HepG2 (cell line): ENCODE results near the gene MED19. TPM values are rescaled to one million over a fixed set of nuclear protein-coding genes. Genes with fewer than 3 reads are reported as not detected.

Experiments
- ISL2 ChIP-seq: sonication (generic); formaldehyde crosslinking; IDR thresholded peaks from 2 replicates; pipeline ENCODE4 v1.5.0; 2020; ENCODE audit warnings: missing genetic modification reagents
- PAWR ChIP-seq: sonication (generic); formaldehyde crosslinking; IDR thresholded peaks from 2 replicates; pipeline ENCODE4 v1.4.0; 2020; ENCODE audit warnings: missing genetic modification reagents, mild to moderate bottlenecking, borderline replicate concordance
- PAX8 ChIP-seq: sonication (generic); formaldehyde crosslinking; IDR thresholded peaks from 2 replicates; pipeline ENCODE4 v1.8.0; 2022; ENCODE audit warnings: mild to moderate bottlenecking, missing genetic modification reagents, borderline replicate concordance
- RARA ChIP-seq: IDR thresholded peaks from 2 replicates; pipeline ENCODE4 v1.6.1; 2016; ENCODE audit warnings: missing genetic modification reagents, missing compliant biosample characterization
- SIX1 ChIP-seq: sonication (generic); formaldehyde crosslinking; IDR thresholded peaks from 2 replicates; pipeline ENCODE4 v1.4.0; 2020; ENCODE audit warnings: missing genetic modification reagents, borderline replicate concordance
- SOX13 ChIP-seq, 3 experiments: fragments of 450-650 bp in 1 of 3; sonication (generic) in 1 of 3; formaldehyde crosslinking in 1 of 3; IDR thresholded peaks in 2 of 3; conservative IDR thresholded peaks in 1 of 3; 2 replicates each; pipeline versions ENCODE4 v1.5.0 to v1.6.1; 2016 to 2020; ENCODE audit warnings: antibody characterized with exemption in 1 of 3, mild to moderate bottlenecking in 1 of 3, missing compliant biosample characterization in 1 of 3, missing genetic modification reagents in 1 of 3, moderate library complexity in 1 of 3
- SP4 ChIP-seq: sonication (generic); formaldehyde crosslinking; IDR thresholded peaks from 2 replicates; pipeline ENCODE4 v1.8.1; 2023; ENCODE audit warnings: mild to moderate bottlenecking, missing genetic modification reagents
- ZBTB4 ChIP-seq: sonication (generic); formaldehyde crosslinking; IDR thresholded peaks from 2 replicates; pipeline ENCODE4 v1.4.0; 2020; ENCODE audit warnings: missing genetic modification reagents, mild to moderate bottlenecking, borderline replicate concordance
- ZNF574 ChIP-seq: sonication (generic); formaldehyde crosslinking; IDR thresholded peaks from 2 replicates; pipeline ENCODE4 v1.4.0; 2020; ENCODE audit warnings: missing genetic modification reagents
- ZNF709 ChIP-seq: sonication (generic); formaldehyde crosslinking; IDR thresholded peaks from 2 replicates; pipeline ENCODE4 v1.5.0; 2020; ENCODE audit warnings: mild to moderate bottlenecking, missing genetic modification reagents
- ZSCAN21 ChIP-seq: sonication (generic); formaldehyde crosslinking; IDR thresholded peaks from 2 replicates; pipeline ENCODE4 v1.8.0; 2022; ENCODE audit warnings: mild to moderate bottlenecking, missing genetic modification reagents, moderate library complexity, borderline replicate concordance
- polyA plus RNA-seq, 8 experiments: library from polyadenylated mRNA; depleted of rRNA in 3 of 8; stranded (reverse) in 7 of 8; unstranded in 1 of 8; fragments of >200 nt; fragmentation: Illumina TruSeq in 4 of 8; extraction: Trizol in 4 of 8; gene quantifications; 2 replicates each; pipeline versions ENCODE4 v1.2.1 to v1.2.3, GENCODE V29; 2011 to 2016; ENCODE audit warnings: low read depth in 4 of 8, missing spikeins in 1 of 8, mixed read lengths in 1 of 8; ENCODE audit not compliant: insufficient read depth in 1 of 8
- total RNA-seq, 5 experiments: library from RNA; depleted of rRNA; stranded (reverse); fragments of >200 nt; fragmentation: Illumina TruSeq; extraction: Trizol; gene quantifications; 2 replicates each; pipeline ENCODE4 v1.2.3, GENCODE V29; 2016; ENCODE audit warnings: low read depth in 1 of 5
- TF ChIP-seq, protein P1 (sequence below): sonication (generic); formaldehyde crosslinking; IDR thresholded peaks from 2 replicates; pipeline ENCODE4 v1.5.0; 2020; ENCODE audit warnings: mild to moderate bottlenecking, missing genetic modification reagents
- TF ChIP-seq, protein P2 (sequence below): sonication (generic); formaldehyde crosslinking; IDR thresholded peaks from 2 replicates; pipeline ENCODE4 v1.4.0; 2020; ENCODE audit warnings: low read depth, mild to moderate bottlenecking, missing genetic modification reagents

MED19 gene
- total and polyA plus RNA-seq, 2 of the 13 experiments (the other 11 are each of a cell fraction or from before 2014, with no cell fraction given), result 12.9 to 13.8 TPM

DNA sequence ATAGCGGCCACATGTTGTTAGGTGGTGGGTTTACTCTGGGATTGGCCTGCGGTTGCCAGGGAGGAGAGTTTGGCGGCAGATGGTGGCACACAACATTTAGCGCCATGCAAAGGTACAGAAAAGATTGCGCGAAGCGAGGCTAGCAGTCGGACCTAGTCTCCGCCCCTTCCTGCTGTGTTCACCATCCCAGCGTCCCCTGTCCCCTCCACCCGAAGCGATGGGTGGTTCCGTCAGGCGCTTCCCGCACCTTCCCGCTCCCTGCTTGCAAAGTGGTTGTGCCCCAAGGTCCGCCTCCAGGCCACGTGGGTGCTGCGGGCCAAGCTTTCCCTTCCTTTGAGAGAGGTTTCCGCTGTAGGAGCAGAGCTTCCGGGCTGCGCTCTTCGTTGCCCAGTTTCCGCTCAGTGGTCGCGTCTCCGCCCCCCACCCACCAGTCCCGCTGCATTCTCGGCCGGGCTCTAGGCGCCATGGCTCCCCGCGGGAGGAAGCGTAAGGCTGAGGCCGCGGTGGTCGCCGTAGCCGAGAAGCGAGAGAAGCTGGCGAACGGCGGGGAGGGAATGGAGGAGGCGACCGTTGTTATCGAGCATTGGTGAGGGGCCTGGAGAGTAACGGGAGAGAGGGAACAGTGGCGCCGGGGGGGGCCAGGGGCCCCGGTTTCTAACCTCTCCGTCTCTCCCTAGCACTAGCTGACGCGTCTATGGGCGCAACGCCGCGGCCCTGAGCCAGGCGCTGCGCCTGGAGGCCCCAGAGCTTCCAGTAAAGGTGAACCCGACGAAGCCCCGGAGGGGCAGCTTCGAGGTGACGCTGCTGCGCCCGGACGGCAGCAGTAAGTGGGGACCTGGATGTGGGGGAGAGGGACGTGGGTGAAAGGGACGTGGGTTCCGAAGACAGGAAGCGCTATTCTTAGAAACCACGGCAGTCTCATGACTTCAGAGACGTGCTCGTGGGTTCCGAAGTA, 29.4 kb upstream of the MED19 start, which contains the start of gene SELENOH (continued):
- no peak for TF ChIP-seq SOX13 (IDR thresholded peaks at IDR 0.05)
- peak in 1 of 2 experiments; percentile 53; a peak in 2 of 4 replicates for TF ChIP-seq SOX13 (CRISPR knock-in tag; conservative IDR thresholded peaks at IDR 0.05 in 1 of 2, IDR thresholded peaks at IDR 0.05 in 1 of 2)
- peak; percentile 55; the same call in 1 of the 2 replicates for TF ChIP-seq ZSCAN21 (CRISPR knock-in tag)
- no peak for TF ChIP-seq PAWR
- peak; percentile 52; the same call in 1 of the 2 replicates for TF ChIP-seq ISL2
- peak; percentile 2 for TF ChIP-seq RARA (CRISPR knock-in tag)
- TF ChIP-seq, protein P1, sequence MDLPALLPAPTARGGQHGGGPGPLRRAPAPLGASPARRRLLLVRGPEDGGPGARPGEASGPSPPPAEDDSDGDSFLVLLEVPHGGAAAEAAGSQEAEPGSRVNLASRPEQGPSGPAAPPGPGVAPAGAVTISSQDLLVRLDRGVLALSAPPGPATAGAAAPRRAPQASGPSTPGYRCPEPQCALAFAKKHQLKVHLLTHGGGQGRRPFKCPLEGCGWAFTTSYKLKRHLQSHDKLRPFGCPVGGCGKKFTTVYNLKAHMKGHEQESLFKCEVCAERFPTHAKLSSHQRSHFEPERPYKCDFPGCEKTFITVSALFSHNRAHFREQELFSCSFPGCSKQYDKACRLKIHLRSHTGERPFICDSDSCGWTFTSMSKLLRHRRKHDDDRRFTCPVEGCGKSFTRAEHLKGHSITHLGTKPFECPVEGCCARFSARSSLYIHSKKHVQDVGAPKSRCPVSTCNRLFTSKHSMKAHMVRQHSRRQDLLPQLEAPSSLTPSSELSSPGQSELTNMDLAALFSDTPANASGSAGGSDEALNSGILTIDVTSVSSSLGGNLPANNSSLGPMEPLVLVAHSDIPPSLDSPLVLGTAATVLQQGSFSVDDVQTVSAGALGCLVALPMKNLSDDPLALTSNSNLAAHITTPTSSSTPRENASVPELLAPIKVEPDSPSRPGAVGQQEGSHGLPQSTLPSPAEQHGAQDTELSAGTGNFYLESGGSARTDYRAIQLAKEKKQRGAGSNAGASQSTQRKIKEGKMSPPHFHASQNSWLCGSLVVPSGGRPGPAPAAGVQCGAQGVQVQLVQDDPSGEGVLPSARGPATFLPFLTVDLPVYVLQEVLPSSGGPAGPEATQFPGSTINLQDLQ (CRISPR knock-in tag), result 0 out of 2 replicates have a peak, but pooled peaks have one; percentile 57
- TF ChIP-seq ZNF709 (CRISPR knock-in tag), result peak; percentile 51; the same call in 1 of the 2 replicates
- TF ChIP-seq ZBTB4 (CRISPR knock-in tag), result no peak; the same call in 1 of the 2 replicates
- TF ChIP-seq, protein P2, sequence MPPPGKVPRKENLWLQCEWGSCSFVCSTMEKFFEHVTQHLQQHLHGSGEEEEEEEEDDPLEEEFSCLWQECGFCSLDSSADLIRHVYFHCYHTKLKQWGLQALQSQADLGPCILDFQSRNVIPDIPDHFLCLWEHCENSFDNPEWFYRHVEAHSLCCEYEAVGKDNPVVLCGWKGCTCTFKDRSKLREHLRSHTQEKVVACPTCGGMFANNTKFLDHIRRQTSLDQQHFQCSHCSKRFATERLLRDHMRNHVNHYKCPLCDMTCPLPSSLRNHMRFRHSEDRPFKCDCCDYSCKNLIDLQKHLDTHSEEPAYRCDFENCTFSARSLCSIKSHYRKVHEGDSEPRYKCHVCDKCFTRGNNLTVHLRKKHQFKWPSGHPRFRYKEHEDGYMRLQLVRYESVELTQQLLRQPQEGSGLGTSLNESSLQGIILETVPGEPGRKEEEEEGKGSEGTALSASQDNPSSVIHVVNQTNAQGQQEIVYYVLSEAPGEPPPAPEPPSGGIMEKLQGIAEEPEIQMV (CRISPR knock-in tag), result peak; percentile 65; the same call in 1 of the 2 replicates
- 0 out of 2 replicates have a peak, but pooled peaks have one; percentile 6 for TF ChIP-seq SIX1 (CRISPR knock-in tag)
- peak; percentile 93 for TF ChIP-seq ZNF574 (CRISPR knock-in tag)
- no peak for TF ChIP-seq PAX8 (CRISPR knock-in tag)
- peak; percentile 64; the same call in 1 of the 2 replicates for TF ChIP-seq SP4 (CRISPR knock-in tag)
